Urothelium cell line (cell line): ENCODE measurements around the gene PNMT.

ENCODE experiments used
- DNase-seq: peaks from one replicate; pipeline ENCODE4 v3.0.0; 2011; ENCODE audit warnings: low spot score, mixed read lengths
- FAIRE-seq: peaks from 2 replicates; lab custom pipeline; 2011; peaks lifted over from hg19 to GRCh38; lab: Jason Lieb, UNC

Gene PNMT

GRCh38 chr17:39666601-39667261 lies 1.5 kb upstream of the PNMT start:
- no peak for DNase-seq
- peak; percentile 5 for FAIRE-seq

GRCh38 chr17:39667262-39667944 lies 850 bp upstream of the PNMT start:
- no peak for DNase-seq
- FAIRE-seq = no peak

GRCh38 chr17:39669897-39670735 lies 1.9 kb downstream of the PNMT start:
- FAIRE-seq (no peak), DNase-seq (no peak)

GRCh38 chr17:39670746-39671145 lies 2.5 kb downstream of the PNMT start:
- FAIRE-seq (no peak), DNase-seq (no peak)

- DNase-seq (no peak), FAIRE-seq (no peak)
These were observed 3.6 kb downstream of the PNMT start for GRCh38 chr17:39671651-39672521.

GRCh38 chr17:39672522-39673334 lies 4.5 kb downstream of the PNMT start:
- DNase-seq = no peak
- FAIRE-seq = peak; percentile 37

- DNase-seq (no peak), FAIRE-seq (no peak)
These were observed 5.3 kb downstream of the PNMT start for GRCh38 chr17:39673335-39674081.

GRCh38 chr17:39674179-39674578 lies 5.9 kb downstream of the PNMT start:
- FAIRE-seq (no peak), DNase-seq (no peak)

- no peak for DNase-seq
- no peak for FAIRE-seq
These were observed 6.6 kb downstream of the PNMT start for GRCh38 chr17:39674702-39675389.

GRCh38 chr17:39675390-39676082 lies 7.3 kb downstream of the PNMT start:
- FAIRE-seq (no peak), DNase-seq (no peak)

- peak; percentile 34 for DNase-seq
- no peak for FAIRE-seq
These were observed 8.1 kb downstream of the PNMT start for GRCh38 chr17:39676198-39676819.

- peak; percentile 13 for FAIRE-seq
These were observed 8.8 kb downstream of the PNMT start for GRCh38 chr17:39677072-39677471.

GRCh38 chr17:39677542-39678339 lies 9.5 kb downstream of the PNMT start:
- DNase-seq (no peak), FAIRE-seq (no peak)

More at GRCh38 chr17:39677072-39677471, 8.8 kb downstream of the PNMT start:
- no peak for DNase-seq

- DNase-seq (no peak), FAIRE-seq (no peak)
These were observed 10.3 kb downstream of the PNMT start for GRCh38 chr17:39678340-39679116.

- DNase-seq = no peak
- no peak for FAIRE-seq
These were observed 11.4 kb downstream of the PNMT start for GRCh38 chr17:39679521-39680192.
